Measurements from ENCODE around the gene ATP5F1E.
"Not testable (repeated sequence)": the region's sequence is repeated elsewhere in the genome, so short reads cannot be mapped to it uniquely, and the experiment has no call there.

Gene ATP5F1E

DNA sequence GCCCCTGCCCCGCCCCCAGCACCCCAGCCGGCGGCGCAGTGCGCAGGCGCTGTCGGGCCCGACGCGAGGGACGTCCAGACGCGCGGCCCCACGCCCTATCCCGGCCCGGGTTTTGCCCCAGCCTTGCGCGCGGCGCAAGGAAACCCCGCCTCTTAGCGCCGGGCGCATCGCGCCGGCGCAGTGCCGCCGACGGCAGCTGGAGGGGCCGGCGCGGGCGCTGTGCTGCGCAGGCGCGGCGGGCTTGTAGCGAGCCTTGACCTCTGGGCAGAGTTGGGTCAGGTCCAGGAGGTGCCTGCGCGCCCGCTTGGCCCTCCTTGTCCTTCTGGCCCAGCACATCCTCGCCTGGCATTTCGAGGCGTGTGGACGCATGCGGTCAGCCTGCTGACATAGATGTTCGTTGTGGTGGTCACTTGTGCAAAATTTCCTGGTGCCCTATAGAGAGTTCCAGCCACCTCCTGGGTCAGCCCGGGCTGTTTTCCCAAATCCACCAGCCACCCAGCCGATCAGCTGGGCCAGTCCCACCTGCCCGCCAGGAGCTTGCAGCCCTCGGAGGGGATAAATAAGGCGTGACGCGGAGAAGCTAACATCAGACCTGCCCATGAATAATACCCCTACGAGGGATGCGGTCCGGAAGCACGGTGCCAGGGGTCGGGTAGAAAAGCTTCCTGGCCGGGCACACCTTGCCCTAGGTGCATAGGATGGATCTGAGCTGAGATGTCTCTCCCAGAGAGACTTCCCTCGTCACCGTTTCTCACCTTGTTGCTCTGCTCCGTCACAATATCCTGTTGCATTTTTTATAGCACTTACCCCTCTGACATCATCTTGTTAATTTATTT is 10.9 kb upstream of the ATP5F1E start:
- no peak for FAIRE-seq

DNA sequence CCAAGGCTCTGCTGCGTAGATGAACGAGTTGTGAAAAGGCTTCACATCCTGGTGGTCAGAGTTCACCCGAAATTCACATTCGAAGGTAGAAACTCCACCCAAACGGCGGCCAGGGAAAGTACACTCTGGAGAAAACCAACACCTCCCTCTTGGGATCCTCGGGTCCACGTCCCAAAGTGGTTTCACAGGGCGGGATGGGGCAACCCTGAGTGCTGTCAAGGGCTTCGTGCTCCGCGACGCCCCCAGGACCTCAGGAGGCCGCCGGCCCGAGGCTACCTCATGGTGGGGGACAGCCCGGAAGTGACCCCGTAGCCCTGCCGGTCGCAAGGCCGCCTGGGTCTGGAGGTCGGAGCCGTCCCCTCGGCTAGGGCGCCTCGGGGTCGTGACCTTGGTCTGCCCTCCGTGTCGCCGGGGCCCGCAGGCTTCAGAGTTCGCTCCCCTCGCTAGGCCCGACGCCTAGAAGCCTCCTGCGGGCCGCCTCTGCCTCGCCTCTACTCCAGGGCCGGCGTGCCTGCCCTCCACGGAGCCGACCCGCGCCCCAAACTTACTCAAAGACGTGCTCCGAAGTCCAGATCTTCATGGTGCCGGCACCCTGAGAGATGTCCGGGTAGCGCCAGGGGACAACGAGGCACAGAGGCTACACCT is 10.1 kb upstream of the ATP5F1E start, which contains the start of gene PRELID3B:
TSS of gene PRELID3B (minus strand) at position 636 of the 645 bp plus-strand sequence. CDS start at position 580, 56 bp downstream.
- FAIRE-seq, result no peak

DNA sequence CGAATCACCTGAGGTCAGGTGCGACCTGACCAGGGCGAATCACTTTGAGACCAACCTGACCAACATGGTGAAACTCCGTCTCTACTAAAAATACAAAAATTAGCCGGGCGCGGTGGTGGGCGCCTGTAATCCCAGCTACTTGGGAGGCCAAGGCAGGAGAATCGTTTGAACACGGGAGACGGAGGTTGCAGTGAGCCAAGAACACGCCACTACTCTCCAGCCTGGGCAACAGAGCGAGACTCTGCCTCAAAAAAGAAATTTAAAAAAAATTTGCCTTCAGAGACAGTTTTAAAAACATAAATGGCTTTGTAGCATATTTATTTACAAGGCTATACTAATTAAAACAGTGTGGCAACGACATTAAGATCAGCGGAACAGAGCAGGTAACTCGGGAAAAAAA is 9.4 kb upstream of the ATP5F1E start:
- FAIRE-seq, result not testable (repeated sequence)

GRCh38 chr20:59040667-59041066 is 8.5 kb upstream of the ATP5F1E start:
- FAIRE-seq, result no peak

- no peak for FAIRE-seq
Measured at GRCh38 chr20:59039233-59039632, 7.1 kb upstream of the ATP5F1E start.

DNA sequence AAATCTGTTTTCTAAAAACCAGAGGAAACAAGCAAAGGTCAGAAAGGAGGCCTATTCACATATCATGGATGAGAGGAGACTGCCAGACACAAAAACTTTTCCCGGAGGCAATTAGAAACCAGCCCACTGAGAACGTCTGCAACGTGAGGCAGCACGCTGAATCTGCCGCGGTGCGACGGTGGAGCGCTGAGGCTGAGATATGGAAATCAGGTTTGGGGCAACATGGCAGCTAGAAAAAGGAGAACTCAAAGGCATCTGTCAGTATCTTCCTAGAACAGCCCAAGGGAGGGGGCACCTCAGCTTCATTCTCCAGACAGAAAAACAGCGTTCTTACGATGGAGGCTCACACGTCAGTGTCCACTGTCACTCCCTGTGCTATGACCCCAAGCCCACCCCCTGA is 5.3 kb upstream of the ATP5F1E start:
- FAIRE-seq, result no peak

DNA sequence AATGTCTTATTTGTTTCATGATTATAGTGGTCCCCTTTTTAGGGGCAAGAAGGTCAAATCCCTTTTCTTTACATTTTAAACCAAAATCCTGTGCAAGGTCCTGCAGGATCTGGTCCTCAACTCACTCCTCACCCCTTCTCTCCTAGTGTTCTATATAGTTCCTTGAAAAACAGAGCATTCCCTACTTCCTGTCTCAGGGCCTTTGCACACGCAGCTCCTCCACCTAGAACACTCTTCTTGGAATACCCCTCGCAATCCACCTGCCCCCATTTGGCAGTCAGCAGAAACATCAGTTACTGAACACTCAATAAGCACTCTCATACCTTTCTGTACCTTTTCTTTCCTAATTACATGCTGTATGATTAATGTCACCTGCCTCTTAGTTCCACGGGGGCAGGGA is 3.2 kb upstream of the ATP5F1E start:
- FAIRE-seq, result no peak

DNA sequence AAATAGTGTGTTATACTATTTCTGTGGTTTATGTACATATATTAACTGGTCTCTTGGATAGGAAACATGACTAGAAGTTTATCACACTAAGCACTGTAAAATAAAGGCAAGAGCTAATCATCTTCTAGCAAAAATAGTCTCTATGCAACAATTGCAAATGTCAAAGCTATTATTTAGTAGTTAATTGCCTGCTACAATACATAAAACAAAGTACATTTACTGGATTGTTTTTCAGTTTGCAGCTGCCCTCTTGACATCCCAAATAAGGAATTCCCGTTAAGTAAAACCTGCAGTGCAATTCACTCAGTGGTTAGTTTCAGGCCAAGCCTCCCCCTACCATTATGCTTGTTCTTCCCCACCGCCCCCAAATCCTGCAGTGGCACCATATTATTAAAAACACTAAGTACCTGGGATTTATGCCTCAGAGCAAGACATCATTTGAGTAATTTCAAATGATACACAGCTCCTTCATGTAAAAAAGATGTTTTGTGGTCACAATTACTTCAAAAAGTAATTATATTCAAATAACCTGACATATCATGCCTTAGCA is 1.6 kb upstream of the ATP5F1E start:
- FAIRE-seq, result no peak

DNA sequence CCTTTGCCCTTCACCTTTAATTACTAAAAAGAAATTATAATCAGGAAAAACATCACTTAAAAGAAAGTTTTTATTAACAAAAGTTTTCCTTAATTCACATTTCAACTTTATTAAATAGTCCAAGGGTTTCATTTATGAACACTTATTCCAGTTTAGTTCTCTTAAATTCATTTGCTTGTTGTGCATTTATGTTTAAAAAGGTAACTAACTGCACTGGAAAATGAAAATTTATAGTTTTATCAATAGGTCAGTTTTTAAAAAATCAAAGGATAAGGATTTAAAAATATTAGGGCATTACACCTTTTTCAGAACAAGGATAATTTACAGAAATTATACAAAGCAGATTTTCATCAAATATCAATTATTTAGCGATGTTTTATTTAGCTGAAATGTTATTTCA is 958 bp upstream of the ATP5F1E start:
- peak; percentile 33 for FAIRE-seq

- no peak for FAIRE-seq
Measured at GRCh38 chr20:59032713-59033059, 551 bp upstream of the ATP5F1E start.

- no peak for FAIRE-seq
Measured at GRCh38 chr20:59031564-59032022, 542 bp downstream of the ATP5F1E start.

GRCh38 chr20:59030911-59031563 is 1.1 kb downstream of the ATP5F1E start:
- no peak for FAIRE-seq

DNA sequence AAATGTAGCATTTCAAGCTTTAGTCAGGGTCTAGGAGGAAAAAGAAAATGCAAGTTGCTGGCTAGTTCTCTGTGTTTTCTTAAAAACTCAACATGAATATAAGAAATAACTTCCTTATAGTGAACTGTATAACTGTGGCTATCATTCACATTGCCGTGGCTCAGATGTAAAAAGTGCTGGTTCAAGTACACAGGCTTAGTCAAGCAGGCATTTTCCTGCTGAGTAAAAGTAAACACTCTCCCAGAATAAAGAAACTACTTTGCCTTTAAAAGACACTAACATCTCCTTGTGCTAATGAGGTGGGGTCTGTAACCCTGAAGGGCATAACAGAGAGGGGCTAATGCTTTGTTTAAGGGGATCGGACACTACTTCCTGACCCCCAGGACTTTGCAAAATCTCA is 3.3 kb downstream of the ATP5F1E start:
- peak; percentile 36 for FAIRE-seq

GRCh38 chr20:59027741-59028320 is 4.3 kb downstream of the ATP5F1E start:
- FAIRE-seq, result no peak

GRCh38 chr20:59026904-59027740 is 5.0 kb downstream of the ATP5F1E start:
- no peak for FAIRE-seq

DNA sequence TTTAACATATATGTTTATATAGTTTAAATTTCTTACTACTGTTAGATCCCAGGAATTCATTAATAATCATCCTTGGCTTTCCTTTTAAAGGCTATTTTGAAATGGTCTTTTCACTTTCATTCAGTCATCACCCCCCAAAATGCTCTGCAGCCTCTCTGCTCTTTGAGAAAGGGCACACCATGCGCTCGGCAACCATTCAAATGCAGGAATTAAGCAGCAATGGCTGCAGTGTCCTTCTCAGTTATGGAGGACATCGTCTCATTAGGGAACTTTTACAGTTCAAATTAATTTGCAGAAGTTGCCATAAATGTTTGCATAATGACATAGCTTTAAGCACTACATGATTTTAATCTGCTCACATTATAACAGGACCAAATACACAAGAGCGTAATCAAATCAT is 6.6 kb downstream of the ATP5F1E start:
- no peak for FAIRE-seq

- no peak for FAIRE-seq
Measured at GRCh38 chr20:59025086-59025485, 7.0 kb downstream of the ATP5F1E start.

DNA sequence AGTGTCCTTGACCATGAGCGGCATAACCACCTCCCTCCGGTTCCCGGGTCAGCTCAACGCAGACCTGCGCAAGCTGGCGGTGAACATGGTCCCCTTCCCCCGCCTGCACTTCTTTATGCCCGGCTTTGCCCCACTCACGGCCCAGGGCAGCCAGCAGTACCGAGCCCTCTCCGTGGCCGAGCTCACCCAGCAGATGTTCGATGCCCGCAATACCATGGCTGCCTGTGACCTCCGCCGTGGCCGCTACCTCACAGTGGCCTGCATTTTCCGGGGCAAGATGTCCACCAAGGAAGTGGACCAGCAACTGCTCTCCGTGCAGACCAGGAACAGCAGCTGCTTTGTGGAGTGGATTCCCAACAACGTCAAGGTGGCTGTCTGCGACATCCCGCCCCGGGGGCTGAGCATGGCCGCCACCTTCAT is 8.0 kb downstream of the ATP5F1E start:
- FAIRE-seq, result no peak

DNA sequence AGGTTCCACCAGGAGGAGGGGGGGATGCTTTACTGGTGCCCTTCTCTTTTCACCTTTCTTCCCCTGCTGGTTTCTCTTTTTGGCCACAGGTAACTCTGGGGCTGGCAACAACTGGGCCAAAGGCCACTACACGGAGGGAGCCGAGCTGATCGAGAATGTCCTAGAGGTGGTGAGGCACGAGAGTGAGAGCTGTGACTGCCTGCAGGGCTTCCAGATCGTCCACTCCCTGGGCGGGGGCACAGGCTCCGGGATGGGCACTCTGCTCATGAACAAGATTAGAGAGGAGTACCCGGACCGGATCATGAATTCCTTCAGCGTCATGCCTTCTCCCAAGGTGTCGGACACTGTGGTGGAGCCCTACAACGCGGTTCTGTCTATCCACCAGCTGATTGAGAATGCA is 8.5 kb downstream of the ATP5F1E start:
- FAIRE-seq, result no peak

- FAIRE-seq, result no peak
Measured at GRCh38 chr20:59022754-59023153, 9.4 kb downstream of the ATP5F1E start.

- FAIRE-seq, result no peak
Measured at GRCh38 chr20:59020938-59021551, 11.1 kb downstream of the ATP5F1E start.

DNA sequence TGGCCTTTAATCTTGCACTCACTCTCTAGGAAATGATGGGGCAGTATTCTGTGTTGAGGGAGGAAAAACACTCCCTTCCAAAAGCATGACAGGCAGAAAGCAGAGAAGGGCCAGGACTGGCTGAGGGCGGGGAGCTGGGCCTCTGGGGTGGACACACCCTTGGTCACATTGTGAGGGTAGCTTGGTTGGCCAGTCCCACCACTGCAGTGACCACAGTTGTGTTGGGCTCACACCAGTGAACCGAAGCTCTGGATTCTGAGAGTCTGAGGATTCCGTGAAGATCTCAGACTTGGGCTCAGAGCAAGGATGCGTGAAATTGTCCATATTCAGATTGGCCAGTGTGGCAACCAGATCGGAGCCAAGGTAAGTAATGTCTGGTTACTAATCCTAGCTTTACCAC is 12.9 kb downstream of the ATP5F1E start, which contains the start of gene TUBB1:
TSS of gene TUBB1 (plus strand) at position 213 of the 400 bp plus-strand sequence. CDS start at position 307, 94 bp downstream.
- FAIRE-seq, result no peak
